ENCODE results near the gene MPV17L2.

MPV17L2 gene

DNA sequence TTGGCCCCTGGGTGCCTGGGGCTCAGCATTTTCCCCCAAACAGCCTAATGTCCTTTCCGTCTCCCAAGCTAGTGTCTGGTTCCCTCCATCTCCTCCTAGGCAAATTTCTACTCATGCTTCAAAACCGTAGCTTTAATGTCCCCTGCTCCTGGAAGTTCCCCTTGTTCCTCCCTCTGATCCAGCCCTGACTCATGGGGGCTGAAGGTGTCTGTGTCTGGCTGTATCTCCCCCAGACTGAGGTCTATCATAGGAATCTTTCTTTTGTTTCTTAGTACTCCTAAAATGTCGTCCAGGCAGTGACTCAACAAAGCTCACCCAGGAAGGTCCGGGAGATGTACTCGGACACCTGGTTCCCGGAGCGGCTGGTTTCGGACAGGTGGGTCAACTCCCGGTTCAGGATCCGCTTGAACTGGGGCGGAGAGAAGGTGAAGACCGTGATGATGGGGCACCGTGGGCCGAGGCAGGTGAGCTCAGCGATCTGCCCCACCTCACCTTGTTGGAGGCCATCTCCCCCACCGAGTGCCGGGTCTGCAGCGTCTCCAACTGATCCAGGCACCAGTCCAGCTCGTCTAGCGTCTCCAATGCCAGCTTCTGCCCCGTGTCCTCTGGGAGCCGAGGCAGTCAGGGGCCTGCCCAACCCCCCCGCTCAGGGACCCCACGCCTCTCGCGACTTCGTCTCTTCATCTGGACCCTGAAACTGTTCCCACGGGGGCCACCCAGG lies 27.1 kb downstream of the MPV17L2 start:
- no peak for DNase-seq

DNA sequence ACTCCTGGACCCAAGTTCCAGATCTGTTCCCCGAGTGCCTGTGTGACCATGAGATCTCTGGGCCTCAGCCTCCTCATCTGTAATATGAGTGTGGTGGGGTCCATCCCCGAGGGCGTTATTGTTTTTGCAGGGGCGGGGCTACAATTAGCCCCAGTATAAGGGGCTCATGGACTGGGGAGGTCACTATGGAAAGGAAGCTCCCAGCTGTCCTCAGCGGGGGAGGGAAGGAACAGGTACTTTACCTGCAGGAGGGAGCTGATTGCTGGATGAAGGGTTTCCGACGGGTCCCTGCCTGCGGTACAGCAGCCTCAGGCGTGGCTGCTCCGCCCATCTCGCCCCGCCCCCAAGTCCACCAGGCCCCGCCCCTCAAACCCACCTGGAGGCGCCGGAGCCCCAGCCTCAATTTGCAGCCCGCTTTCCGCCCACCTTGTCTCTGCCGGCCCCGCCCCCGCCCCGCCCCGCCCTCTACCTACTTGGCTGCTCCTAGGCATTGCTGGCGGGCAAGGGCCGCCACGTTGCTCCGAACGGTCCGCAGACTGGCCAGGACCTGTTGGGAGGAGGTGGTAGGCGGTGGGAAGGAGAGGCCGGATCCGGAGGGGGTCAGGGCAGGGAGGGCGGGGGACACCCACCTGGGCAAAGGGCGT lies 27.7 kb downstream of the MPV17L2 start:
- no peak for DNase-seq

DNA sequence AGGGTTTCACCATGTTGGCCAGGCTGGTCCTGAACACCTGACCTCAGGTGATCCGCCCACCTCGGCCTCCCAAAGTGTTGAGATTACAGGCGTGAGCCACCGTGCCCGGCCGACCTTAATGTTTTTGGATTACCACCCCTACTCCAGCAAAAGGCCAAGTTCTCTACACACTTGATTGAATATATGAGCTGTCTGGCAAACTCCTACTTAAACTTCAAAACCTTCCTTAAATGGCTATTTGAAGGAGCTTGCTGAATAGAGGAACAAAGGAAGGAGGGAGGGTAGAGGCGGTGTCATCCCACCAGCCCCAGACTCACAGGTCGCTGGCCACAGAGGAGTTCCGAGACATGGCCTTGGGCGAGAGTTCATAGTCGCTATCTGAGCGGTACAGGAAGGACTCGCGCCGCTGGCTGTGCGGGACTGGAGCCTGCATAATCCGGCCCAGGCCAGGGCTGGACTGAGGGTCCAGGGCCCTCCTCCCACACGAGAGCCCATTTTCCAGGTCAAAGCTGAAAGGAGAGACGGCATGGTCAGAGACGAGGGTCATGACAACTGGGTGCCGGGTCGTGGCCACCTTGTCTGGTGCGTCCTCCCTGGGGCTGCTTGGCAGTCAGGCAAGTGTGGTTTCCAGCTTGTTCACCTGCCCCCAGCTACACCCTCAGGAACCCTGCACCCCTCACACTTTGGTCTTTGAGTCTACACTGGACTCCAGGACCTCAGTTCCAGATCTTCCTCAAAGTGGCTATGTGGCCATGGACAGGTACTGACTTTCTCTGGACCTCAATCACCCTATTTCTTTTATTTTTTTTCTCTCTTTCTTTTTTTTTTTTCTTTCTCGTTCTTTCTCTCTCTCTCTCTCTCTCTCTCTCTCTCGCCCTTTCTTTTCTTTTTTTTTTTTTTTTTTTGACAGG lies 29.1 kb downstream of the MPV17L2 start:
- no peak for DNase-seq

DNA sequence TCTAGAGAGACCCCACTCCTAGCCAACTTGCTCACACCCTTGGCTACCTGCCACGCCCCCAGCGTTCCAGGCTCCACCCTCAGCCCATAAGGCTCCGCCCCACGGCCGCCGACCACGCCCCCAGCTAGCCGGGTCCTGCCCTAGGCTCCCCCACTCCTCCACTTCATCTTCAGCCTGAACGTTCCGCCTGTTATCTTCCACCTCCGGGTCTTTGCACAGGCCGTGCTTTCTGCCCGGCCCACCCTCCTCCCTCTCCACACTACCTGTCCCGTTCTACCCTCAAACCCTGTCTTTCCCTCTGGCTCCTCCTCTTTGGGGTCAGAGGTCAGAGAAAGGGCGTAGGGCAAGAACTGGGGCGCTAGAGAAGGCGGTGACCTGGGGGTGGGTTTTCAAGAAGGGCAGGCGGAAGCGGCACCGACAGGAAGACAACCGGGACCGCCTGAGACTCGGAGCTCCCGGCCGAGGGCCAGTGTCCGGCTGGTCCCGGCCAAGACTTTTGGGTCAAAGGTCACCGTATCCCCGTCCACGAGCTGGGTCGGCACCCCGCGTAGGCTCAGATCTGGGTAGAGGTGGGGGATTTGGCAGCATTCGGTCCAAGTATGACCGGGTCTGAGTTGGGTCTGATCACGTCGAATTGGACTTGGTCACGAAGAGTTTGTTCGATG lies 31.0 kb downstream of the MPV17L2 start:
- peak; percentile 90 for DNase-seq

DNA sequence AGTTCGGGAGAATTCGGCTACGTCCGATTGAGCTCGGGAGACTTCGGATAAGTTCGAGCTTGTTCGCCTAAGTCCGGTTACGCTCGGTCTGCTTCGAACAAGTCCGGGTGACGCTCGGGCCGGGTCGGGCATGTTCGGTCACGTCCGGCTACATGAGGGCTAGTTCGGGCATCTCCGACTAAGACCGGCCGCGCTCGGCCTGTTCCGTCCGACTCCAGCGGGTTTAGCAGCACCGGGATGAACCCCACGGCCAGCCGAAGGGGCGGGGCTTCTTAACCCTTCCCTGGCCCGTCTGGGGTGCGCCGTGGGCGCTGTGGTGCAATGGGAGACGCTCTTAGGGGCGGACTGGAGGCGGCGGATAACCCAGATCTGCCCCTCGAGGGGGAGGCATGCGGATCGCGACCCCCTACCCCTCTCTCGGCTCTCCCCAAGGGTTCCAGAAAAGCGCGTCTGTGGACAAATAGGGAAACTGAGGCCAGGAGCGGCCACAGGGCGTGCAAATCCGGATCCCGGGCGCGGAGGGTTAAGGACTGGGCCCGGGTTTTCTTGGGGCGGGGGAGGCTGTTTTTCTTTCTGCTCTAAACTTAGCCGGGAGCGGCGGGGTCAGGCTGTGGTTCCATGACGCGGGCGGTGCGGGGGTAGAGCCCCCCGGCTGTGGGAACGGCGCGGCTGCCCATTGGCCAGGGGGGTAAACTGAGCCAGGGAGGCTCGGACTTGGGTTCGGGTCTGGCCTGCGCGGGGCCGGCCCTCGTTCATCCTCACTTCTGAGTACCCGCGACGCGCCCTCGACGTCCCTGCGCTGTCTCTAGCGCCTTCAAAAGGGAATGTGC lies 31.7 kb downstream of the MPV17L2 start:
- DNase-seq, result peak; percentile 100

DNA sequence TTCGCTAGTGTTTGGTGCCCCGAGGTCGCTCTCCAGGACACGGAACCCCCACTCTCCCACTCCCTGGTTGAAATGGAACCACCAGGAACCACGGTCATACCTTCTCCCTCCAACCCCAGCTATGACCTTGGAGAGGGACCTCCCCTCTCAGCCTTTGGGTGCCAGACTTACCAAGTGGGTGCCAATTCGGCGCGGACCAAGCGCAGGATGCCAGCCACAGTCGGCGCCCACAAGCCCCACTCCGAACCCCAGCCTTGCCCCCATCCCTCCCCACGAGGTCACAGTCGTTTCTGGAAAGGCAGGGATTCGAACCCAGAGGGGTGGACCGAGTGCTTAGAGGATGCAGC lies 32.3 kb downstream of the MPV17L2 start:
- DNase-seq, result no peak

DNA sequence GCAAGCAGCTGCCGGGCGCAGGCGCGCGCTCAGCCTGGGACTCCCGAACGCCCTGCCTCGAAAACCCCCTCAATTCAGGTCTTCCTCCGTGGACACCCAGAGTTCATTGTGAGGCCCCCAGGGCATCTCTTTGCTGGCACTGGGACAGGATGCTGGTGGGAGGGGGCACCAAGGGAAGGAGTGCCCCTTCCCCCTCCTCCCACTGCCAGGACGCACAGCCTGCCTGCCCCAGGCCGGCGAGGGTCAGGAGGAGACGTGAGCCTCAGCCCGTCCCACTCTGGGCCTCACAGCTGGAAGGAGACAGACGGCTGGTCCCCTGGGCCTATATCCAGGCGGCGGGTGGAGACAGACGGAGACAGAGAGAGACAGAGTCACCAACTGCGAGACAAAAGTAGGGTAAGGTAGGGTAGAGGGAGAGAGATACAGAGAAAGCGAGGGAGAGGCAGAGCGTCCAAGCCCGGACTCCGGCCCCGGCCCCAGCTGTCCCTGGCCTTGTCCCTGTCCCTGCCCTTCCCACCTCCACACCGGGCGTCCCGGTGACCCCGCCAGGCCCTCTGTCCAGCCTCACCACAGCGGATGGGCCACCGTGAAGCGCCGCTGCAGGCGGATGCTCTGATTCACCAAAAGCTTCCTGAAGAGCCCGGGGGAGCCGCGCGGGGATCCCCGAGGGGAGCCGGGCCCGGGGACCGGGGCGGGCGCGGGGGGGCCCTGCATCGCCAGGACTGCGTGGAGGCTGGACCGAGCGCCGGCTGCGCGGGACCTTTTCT lies 32.9 kb downstream of the MPV17L2 start, which contains the start of gene PDE4C:
Gene PDE4C, minus strand, starts transcription at position 737 of the 767 bp plus-strand sequence. Its CDS starts 23 bp downstream, at position 714.
- no peak for DNase-seq

DNA sequence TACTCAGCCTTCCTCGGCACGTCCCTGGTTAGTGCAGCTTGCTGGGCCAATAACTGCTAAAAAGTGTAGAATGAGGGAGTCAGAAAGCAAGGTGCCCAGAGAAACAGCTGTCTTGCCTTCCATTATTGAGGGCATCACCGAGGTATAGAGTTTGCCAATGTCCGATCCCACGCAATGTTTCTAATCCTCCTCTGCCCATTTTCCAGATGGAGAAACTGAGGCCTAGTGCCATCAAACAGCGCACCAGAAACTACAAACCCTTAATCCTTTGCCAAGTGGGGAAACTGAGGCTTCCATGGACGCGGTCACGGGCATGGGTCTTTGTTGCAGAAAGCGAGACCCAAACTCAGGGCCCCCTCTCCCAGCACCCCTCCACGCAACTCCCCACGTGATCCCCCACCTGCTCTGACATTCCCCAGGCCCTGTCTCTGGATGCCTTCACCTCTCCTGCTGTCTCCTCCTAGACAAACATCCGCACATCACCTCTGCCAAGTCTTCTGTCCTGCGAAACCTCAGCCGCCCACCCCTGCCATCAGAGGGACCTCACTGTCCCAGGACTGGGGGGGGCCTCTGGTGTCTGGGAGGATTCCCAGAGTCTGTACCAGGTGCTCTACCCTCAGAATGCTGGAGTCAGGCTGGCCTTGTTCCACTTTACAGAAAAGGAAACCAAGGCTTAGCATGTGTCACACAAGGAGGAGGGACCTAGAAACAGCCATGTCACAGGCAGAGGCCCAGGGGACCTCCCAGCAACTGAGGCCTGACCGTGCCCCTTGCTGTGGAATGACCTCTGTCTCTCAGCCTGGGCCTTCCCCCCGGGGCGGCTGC lies 34.1 kb downstream of the MPV17L2 start:
- no peak for DNase-seq

DNA sequence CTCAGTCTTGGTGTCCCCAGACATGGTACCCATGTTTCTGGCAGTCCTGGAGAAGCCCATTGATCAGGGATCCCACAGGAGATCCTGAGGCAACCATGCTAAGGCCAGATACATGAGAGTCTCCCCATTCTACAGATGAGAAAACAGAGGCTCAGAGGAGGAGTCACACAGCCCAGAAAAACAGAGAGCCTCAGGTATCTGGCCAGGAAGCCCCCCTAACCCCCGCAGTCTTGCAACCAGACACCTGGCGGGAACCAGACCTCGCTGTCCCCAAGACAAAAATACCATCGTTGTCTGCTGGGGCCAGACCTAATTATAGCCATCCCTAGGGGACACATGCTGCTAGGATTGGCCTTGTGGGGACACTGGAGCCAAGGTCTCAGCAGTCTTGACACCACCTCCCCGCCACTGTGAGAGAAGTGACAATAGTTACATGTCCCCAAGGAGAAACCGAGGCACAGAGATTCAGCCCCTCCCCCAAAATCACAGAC lies 34.8 kb downstream of the MPV17L2 start:
- DNase-seq, result no peak

DNA sequence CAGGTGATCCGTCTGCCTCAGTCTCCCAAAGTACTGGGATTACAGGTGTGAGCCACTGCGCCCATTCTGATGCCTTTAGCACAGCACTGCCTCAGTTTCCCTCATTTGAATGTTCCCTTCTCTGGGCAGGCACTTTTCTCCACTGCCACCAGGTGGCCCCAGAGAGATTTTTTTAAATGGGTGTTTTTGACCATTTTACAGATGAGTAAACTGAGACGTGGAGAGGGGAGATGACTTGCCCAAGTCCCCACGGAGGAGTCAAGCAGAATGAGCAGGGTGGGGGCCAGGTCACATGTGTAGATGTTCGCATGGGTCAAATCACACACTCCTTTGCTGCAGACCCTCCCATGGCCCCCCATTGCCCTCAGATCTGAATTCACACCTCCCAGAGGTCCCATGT lies 36.5 kb downstream of the MPV17L2 start:
- DNase-seq, result no peak

DNA sequence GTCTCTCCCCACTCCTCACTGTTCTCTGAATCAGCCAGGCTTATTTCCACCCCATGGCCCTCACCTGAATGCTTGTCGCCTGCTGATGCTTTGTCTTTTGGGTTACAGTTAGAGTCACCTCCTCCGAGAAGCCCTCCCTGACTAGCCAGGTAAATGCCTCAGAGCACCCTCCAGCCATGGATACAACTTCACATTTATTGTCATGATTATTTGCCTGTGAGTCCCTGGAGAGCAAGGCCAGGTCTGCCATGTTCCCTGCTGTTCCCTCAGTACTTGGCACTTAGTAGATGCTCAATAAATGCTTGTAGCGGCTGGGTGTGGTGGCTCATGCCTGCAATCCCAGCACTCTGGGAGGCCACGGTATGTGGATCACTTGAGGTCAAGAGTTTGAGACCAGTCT lies 36.9 kb downstream of the MPV17L2 start:
- DNase-seq, result no peak

DNA sequence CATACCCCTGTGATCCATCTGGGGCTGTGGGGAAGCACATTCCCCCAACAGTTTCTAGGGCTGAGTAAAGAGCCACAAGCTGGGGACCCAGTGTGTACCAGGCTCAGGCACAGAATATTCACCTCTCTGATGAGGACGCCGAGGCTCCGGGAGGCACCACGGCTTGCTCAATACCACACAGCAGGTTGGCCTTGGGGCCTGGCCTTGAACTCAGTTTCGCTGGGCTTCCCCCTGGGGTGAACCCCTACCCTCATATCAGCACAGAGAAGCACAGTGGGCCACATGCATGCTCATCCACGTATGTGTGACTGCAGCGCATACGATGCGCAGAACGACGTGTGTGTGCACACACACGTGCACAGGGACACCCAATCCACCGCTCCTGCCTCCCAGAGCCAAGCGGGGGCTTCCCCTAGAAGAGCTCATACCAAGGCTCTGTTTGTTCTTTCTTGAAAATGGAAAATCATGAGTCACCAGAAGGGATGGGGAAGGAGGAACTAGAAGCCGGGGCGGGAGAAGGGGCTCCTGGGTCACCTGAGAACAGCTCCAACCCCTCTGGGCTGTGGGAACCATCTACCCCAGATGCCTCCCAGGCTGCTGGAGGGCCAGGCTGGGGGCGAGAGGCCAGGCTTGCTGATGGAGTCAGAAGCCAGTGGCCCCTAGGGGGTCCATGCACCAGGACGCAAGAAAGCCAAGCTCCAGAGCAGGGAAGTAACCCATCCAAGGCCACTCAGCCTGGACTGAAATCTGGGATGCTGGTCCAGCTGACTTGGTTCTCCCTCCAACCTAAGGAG lies 38.1 kb downstream of the MPV17L2 start:
- DNase-seq, result no peak

DNA sequence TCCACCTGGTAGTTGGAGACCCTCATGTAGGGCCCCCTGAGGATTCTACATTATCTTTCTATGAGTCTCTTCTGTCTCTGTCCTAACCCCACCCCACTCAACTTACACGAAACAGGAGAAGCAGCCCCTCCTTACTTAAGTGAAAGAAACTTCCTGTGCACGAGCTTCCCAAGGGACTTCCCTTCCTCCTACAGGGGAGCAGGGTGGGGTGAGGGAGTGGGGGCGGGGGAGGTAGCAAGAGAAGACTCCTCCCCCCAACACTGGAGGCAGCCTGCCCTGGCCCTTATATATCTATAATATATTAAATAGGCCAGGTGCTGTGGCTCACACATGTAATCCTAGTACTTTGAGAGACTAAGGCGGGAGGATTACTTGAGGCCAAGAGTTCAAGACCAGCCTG lies 38.8 kb downstream of the MPV17L2 start:
- DNase-seq, result no peak

DNA sequence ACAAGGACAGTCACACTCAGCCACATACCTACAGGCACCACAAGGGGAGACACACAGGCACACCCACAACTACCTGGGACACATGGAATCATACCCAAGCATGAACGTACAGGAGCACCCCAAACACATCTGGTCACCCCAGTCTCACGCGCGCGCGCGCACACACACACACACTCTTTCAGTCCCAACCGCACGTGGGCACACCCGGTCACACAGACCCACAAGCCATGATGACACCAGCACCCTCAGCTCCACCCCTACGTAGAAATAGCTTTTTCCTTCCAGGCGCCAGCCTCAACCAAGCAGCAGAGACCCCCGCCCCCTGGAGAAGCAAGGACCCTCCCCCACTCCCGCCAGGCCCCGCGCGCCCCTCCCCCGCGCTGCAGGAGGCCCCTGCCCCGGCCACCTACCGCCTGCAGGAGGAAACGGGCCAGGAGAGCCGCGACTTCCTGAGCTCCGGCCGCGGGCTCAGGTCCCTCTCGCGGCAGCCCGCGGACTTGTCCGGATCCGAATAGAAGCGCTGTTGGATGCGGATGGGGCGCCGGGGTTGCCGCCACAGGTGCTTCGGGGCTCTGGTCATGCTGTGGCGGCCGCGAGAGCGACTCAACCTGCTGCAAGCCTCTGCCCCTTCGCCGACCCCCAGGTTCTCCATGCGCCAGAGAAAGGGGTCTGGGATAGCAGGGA lies 39.7 kb downstream of the MPV17L2 start:
- DNase-seq, result no peak

DNA sequence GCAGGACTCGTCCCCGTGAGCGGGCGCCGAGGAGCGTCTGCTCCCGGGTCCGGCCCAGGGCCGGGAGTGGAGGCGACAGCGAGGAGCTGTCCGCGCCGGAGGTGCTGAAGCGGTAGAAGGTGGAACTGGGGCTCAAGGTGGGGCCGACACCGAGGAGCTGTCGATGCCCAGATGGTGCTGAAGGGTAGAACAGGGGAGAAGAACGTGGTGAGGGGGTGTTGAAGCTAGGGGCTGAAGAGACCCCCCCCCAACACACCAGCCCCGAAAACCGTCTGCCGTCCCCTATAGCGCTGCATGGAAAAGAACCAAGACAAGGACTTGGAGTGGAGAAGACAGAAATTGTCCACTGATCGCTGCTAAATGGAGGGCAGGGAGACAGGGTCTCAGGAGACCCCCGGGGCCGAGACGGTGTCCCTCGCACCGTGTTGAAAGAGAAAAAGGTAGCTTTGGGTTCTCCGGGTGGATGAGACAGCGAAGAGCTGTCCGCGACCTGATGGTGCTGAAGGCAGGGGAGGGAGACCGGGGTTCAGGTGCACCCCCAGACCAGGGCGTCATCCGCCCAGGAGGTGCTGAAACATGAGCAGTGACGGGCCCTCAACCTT lies 40.3 kb downstream of the MPV17L2 start:
- DNase-seq, result no peak

DNA sequence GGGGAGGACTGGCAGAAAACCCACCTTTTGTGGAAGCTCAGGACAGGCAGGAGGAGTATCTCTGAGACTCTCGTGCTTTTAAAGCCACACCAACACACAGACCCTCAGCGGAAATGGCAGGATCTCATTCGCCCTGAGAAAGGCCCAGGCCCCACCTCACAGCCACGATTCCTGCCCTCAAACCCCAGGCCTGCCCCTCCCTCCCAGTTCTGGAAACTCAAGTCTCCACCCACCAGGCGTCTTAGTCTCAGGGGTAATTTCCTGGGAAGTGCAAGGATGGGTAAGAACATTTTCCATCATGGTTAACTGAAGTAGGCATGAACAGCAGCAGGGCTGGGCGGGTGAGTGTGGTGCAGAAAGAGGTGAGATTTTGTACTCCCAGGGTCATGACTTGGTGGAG lies 41.2 kb downstream of the MPV17L2 start:
- no peak for DNase-seq

DNA sequence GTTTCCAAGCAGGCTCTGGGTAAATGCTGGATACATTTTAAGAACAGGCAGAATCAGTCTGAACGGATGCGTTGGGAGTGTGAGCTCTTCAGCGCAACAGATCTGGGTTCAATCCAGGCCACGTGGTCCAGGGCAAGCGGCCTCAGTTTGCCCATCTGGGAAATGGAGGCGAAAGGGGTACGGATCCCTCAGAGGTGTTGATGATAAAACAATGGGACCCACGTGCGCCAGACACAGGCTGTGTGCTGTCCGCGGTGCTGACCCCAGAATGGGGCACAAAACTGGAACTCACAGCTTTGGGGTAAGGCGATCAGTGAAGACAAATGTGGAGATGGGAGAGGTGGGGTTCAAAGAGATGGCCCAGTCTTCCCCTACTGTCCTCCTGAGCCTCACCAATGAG lies 46.3 kb downstream of the MPV17L2 start:
- no peak for DNase-seq

DNA sequence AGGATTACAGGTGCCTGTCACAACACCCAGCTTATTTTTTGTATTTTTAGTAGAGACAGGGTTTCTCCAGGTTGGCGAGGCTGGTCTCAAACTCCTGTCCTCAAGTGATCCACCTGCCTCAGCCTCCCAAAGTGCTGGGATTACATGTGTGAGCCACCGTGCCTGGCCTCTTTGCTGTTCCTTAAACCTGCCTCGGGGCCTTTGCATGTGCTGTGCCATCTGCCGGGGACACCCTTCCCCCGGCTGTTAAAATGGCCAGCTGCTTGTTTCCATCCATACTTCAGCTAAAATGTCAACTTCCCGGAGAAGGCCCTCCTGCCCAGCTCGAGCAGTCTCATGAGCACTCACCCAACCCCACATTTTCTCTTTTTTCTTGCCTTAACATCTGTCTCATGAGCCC lies 52.3 kb downstream of the MPV17L2 start:
- no peak for DNase-seq
